Stomach (tissue), 4 donors: Measurements from ENCODE around the gene FRMD1.

Experiments used
- CTCF ChIP-seq, 7 experiments: fragments of 450-650 bp in 4 of 7; fragments of 200-600 bp in 3 of 7; sonication (generic) in 3 of 7; IDR thresholded peaks; one replicate each; pipeline ENCODE4 v1.5.1; 2016 to 2019; ENCODE audit warnings: antibody characterized with exemption in 7 of 7, control low read depth in 2 of 7, mild to moderate bottlenecking in 1 of 7
- EP300 ChIP-seq: sonication (generic); formaldehyde crosslinking; IDR thresholded peaks from one replicate; pipeline ENCODE4 v1.6.1; 2017; ENCODE audit warnings: antibody characterized with exemption
- POLR2A ChIP-seq, 4 donors: fragments of 450-650 bp; IDR thresholded peaks; one replicate each; pipeline ENCODE4 v1.6.1; 2016; ENCODE audit warnings: antibody characterized with exemption in 4 of 4, control low read depth in 2 of 4, mild to moderate bottlenecking in 1 of 4, moderate library complexity in 1 of 4
- POLR2AphosphoS5 ChIP-seq, 3 donors: sonication (generic); formaldehyde crosslinking; IDR thresholded peaks; one replicate each; pipeline ENCODE4 v1.6.1; 2016; ENCODE audit warnings: antibody characterized with exemption in 3 of 3

DNA sequence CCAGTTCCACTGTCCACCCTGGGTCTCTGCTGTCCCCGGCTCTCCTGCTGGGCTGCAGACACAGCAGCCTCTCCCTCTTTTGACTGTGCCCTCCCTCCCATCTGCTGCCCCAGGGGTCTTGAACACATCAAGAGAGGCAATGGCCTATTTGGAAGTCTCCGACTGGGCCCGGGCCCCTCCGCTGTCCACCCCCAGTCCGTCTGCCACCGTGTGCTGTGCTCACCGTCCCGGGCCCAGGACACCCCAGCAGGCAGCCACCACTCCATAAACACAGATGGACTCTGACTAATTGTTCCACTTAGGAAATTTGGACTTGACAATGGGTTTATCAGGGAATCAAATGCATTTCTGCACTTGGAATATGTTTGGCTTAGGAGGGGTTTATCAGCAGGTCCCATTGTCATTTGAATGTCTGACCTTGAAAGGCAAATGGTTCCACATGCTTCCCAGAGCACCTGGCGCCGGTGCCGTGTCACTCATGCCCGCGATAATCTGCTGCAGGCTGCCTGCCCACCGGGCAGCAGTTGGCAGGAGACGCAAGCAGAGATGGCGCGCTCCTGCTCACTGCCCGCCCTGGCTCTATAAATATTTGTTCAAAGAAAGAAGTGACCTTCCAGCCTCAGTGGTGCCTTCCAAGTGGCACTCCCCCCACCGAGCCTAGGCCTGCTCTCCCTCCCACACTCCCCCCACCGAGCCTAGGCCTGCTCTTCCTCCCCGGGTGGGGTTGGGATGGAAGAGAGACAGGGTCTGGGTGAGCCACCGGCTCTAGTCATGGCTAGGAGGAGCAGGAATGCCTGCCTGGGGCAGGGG, 18.8 kb upstream of the FRMD1 start:
- TF ChIP-seq CTCF (IDR thresholded peaks at IDR 0.05): no peak
- peak in 2 of 3 donors; percentile 60 to 68 for TF ChIP-seq POLR2AphosphoS5 (IDR thresholded peaks at IDR 0.05)
- TF ChIP-seq POLR2A (IDR thresholded peaks at IDR 0.05): no peak
- no peak for TF ChIP-seq EP300
